ENCODE data around the gene MC1R.
"Not testable (repeated sequence)": the region's sequence is repeated elsewhere in the genome, so short reads cannot be mapped to it uniquely, and the experiment has no call there.

The MC1R gene

DNA sequence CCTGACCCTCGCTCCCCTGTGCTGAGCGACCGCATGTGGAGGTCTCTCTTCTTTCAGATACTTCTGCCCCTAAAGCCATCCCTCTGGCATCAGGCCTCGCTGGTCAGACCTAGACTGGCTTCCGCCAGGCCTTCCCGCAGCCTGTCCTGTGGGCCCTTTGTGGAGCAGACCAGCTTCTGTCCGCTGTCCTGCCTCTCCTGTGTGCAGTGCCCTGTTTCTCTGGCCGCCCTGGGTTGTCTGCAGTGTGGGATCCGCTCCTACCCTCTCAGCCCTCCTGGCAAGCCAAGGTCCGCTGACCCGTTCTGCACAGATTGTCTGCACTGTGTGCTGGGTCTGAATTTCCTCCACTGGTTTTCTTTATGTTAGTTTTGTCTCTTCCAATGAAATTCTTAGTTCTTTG, 21.5 kb upstream of the MC1R start:
- no peak for DNase-seq

DNA sequence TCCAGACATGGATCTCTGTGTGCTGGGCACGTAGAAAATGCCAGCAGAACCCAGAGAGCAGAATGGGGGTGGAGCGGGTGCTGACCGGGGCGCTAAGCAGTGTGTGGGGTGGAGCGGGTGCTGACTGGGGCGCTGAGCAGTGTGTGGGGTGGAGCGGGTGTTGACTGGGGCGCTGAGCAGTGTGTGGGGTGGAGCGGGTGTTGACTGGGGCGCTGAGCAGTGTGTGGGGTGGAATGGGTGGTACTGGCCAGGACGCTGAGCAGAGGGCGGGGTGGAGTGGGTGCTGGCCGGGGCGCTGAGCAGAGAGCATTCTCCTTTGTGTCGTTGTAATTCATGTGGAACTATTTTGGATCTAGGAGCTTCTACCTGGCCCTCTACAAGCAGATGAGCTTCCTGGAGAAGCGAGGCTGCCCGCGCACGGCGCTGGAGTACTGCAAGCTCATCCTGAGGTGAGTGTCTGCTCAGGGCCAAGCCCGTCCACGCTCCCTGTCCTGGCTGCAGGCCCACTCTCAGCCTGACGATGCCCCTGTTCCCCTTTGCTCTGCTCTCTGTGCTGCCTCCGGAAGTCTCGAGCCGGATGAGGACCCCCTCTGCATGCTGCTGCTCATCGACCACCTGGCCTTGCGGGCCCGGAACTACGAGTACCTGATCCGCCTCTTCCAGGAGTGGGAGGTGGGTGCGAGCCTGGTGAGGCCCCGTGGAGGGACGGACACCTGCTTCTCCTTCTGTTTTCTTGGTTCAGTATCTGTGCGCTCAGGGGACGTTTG, 20.3 kb upstream of the MC1R start:
- DNase-seq = no peak

DNA sequence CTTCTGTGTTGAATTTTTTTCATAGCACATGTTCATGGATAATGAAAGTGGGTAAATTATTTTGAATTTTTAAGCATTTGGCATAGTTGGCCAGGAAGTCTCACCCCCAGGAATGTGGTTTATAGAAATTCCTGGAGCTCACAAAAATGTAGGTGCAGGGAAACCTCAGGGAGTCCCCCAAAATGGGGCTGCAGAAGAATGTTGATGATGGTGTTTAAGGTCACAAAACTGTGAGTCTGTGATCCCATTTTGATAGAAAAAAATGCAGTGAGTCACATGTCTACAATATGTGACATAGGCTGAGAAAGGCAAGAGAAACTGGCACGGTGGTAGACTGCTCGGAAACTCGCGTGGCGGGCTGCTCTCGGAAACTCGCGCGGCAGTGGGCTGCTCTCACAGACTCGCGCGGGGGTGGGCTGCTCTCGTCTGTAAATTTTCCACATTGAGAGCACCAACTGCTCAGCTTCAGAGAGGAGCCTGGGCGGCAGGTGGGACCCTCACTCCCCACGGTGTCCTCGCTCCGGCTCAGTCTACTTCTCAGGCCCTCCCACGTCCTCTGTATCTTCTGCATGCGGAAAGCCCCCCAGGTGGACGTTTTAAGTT, 18.7 kb upstream of the MC1R start:
- no peak for DNase-seq

DNA sequence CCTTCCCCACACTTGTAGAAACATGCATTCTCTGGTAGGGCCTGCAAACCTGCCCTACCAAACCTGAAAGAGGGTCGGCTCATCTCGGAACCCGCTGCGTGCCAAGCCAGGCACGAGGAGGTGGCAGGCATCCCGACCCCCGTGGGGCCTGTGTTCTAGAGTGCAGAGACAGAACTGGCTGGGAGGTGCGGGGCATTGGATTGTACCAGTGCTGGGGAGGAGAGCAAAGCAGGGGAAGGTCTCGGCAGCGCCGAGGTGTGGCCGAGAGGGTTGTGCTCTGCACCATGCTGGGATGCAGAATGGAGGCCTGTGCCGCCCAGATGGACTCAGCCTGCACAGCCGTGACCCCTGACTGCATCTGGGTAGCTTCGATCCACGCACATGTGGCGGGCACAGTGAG, 17.8 kb upstream of the MC1R start:
- no peak for DNase-seq

DNA sequence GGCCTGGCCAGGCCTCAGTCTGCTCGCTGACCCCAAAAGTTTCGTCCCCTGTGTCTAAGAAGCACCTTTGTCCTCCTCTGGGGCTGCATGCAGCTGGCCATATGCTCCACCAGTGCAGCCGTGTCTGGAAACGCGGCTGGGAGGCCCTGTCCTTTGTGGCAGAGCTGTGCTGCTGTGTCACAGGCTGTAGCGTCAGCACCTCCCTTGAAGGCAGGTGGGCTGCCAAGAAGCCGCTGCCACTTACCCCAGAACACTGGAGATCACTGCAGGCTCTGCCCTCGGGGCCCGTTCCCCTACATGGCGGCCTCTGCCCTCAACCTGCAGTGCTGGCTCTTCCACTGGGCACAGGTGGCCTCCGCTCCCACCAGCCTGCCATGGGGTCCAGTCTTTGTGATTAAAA, 15.7 kb upstream of the MC1R start:
- DNase-seq = no peak

DNA sequence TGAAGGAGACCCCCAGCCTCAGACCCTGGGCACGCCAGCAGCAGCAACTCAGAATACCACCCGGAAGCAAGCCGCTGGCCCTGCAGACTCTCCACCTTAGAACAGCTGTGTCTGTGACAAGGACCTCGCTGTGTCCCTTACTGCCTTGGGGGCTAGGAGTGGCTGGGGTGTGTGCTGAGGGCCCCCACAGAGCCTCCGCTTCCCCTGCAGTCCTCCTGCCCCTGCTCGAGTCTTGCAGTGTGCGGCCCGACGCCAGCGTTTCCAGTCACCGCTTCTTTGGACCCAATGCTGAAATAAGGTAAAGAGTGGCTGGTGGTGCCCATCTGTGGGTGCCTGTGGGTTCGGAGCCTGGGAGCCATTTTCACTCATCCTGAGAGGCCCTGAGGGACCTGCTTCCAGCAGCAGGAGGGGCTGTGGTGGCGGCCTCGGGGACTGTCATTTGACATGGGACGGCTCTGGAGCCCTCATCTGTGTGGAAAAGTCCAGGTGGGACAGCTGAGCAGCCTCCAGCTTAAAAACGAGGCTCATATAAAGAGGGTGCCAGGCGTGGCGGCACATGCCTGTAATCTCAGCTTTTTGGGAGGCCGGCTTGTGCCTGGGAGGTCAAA, 14.7 kb upstream of the MC1R start:
- DNase-seq = no peak

DNA sequence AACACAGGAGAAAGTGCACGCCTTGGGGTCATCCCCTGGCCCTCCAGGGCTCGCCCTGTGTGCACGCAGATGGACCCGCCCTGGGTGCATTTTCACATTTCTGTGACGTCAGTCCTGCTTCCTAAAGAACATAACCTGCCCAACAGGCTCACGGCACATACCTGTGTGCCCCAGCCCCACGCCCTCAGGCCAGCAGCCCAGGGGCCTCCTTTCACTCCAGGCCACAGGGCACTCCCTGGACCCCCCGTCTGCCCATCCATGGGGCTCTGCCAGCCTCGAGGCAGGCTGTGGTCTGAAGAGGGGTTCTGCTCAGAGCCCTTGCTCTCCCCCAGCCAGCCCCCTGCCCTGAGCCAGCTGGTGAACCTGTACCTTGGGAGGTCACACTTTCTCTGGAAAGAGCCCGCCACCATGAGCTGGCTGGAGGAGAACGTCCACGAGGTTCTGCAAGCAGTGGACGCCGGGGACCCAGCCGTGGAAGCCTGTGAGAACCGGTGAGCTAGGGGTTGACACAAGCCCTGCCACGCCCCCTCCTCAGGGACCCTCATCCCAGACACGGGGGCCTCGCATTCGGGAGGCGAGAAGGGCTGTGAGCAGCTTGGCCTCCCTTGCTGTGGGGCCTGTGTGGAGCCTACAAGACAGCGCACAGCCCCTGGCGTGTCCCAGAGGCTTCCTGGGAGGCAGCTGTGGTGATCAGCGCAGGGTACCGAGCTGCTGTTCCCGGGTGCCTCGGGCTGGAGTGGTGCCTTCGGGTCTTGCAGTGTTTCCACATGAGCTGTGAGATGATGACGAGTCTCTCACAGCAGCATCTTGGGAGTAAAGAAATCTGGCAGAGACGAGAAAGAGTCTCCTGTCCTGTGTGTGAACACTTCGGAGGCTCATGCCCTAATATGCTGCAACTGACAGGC, 13.8 kb upstream of the MC1R start:
- DNase-seq = no peak

DNA sequence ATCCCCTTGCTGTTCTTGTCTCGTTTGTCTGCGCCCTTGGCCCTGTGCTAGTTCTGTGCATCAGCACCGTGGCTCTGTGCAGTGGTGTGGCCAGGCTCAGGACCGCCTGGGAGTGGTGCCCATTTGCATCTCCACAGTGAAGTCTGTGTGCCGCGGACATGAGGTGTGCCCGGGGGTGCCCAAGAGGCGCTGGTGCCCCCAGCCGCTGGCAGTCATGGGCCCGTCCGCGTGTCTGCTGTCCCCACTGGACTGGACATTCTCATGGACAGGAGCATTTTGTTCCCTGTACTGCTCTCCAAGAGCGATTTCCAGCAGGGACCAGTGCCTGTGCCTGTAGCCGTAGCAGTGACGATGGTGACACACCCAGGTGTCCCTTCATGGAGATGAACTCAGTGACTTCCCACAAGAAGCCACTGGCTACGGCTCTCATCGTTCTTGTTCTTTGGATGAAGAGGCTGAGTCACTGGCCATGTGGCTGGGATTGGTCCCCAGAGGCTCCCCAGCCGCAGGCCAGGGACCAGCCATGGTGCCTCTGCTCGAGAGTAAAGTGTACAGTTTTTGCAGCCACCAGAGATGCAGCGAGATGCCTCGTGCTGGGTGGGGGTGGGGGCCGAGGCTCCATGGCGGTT, 13.0 kb upstream of the MC1R start:
- no peak for DNase-seq

DNA sequence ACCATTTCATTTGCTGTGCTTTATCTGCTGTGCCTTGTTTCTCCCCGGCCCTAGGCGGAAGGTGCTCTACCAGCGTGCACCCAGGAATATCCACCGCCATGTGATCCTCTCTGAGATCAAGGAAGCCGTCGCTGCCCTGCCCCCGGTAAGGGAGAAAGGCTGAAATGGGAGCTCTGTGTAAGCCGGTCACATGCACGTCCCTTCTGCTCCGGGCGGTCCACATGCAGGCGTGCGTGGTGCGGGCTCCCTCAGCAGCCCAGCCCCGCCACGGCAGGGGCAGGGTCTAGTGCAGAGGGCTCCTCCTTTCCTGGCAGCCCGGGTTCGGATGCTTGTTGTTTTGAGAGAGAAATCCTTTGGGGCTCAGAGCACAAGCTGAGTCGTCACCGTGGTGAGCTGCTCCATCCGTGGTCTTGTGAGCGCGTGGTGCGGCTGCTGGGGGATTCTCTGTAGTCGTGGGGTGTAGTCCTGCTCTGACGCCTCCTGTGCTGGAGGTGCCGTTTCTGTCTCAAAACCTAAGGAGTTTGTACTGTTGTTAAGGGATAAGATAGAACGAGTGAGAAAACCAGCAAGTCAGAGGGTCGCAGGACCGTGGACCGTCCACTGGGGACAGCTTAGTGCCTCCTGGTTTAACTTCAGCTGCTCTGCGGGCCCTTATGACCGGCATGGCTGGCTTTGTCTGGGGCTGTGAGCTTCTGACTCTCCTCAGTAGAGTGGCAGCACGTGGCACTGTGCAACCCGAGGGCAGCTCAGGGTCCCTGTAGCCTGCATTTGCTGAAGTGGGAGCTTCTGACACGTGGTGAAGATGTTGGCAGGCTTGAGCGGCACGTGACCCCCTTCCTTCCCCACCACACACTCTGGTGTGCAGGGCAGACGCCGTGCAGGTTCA, 12.3 kb upstream of the MC1R start:
- DNase-seq = no peak

DNA sequence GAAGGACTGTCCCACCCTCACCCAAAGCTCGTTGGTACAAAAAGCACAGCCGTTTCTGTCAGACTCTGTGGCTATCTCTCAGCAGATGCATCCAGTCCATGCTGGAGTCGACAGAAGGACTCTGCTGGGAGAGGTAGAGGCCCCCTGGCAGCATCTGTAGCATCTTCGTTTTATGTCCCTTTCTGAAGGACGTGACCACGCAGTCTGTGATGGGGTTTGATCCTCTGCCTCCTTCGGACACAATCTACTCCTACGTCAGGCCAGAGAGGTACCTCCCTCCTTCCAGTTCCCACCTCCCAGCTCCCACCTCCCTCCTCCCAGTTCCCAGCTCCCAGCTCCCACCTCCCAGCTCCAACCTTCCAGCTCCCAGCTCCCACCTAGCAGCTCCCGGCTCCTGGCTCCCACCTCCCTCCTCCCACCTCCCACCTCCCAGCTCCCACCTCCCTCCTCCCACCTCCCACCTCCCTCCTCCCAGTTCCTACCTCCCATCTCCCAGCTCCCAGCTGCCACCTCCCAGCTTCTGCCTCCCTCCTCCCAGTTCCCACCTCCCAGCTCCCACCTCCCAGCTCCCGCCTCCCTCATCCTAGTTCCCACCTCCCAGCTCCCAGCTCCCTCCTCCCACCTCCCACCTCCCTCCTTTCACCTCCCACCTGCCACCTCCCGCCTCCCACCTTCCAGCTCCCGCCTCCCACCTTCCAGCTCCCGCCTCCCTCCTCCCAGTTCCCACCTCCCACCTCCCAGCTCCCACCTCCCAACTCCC, 11.4 kb upstream of the MC1R start:
- no peak for DNase-seq

DNA sequence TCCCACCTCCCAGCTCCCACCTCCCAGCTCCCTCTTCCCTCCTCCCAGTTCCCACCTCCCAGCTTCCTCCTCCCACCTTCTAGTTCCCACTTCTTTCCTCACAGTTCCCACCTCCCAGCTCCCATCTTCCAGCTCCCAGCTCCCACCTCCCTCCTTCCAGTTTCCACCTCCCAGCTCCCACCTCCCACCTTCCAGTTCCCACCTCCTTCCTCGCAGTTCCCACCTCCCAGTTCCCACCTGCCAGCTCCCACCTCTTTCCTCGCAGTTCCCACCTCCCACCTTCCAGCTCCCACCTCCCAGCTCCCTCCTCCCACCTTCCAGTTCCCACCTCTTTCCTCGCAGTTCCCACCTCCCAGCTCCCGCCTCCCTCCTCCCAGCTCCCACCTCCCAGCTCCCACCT, 10.4 kb upstream of the MC1R start:
- no peak for DNase-seq

DNA sequence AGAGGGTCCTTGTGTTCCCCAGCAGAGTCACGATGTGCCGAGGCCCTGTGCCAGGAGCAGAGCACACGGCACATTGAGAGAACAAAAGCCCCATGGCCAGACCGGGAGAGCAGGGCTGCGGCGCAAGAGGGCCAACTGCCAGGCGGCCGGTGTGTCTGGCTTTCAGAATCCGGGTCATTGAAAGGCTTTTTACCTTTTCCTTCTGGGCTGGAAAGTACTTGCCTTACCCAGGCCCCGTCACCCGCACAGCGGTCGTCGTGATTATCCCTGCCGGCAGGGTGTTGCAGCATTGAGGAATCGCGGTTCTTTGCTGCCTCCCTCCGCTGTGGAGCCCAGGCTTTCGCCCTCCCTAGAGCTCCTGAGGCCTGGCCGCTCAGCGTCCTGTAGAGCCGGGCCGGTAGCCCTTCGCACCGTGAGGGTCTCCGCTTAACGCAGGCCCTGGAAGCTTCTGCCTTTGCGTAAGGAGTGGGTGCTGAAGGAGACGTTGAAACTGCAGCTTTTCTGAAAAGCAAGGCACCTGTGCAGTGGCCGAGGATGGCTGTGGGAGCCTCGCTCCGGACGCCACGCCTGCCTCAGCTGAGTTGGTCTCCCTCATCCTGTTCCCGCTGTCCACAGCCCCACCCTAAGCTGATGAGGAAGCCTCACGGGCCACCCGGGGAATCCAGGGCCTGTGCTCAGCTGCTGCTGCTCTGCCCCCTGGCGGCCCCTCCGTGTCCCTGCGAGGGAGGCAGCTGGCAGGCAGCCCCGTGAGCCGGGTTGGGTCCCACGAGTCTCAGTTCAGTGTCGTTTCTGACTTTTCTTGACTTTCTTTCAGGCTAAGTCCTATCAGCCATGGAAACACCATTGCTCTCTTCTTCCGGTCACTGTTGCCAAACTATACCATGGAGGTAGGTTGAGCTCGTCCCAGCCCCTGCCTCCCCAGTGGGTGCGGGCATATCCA, 8.6 kb upstream of the MC1R start:
- DNase-seq = no peak

DNA sequence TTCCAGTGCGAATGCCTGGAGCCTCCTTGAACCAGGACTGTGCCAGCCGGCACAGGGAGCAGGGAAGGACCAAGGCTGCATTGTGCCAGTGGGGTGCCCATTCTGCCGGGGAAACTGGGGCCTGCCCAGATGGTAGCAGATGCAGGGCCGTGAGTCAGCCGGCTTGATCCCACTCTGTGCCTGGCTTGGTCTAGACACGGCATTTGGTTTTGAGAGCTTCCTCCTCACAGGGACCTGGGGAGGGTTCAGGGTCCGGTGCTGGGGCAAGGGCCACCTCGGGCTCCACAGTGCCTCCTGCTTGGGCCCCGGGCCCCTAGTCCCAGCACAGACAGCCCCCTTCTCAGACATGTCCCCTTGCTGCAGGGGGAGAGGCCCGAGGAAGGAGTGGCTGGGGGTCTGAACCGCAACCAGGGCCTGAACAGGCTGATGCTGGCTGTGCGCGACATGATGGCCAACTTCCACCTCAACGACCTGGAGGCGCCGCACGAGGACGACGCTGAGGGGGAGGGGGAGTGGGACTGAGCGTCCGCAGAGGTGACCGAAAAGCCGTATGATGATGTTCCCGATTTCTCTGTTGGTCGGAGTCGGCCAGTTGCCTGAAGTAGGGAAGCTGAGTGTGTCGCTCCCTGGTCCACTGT, 7.8 kb upstream of the MC1R start:
- no peak for DNase-seq

DNA sequence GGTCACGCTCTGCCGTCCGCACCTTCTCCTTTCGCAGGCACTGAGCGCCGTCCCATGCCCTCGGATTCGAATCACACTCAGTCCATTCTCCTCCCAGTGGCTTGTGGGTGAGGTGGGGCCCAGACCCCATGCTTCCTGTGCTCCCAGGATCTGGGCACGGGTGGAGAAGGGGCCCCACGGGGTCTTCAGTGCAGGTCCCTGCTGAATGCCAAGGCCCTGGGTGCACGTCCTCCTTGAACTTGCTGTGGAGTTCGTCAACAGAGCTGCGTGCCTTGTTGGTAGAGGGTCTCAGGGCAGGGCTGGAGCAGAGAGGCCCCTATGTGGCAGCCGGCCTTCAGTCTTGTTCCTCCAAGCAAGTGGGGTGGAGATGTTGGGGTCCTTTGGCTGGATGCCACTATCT, 7.3 kb upstream of the MC1R start:
- no peak for DNase-seq

DNA sequence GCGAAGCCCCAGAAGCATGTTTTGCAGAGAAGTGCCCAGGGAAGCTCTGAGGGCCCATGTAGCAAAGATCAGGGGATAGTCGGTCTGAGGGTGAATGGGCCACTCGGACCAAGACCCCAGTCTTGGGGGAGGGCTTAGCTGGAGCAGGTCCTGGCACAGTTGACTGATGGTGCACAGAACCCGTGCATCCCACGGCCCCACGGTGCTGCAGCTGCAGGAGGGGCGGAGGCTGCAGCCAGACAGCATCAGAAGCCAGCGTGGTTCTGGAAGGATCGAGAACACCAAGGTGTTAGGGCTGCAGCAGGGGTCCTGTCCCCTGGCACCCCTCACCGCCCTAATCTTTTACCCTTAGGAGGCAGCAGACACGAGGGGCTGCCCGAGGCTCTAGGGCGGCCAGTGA, 6.5 kb upstream of the MC1R start:
- DNase-seq = no peak

DNA sequence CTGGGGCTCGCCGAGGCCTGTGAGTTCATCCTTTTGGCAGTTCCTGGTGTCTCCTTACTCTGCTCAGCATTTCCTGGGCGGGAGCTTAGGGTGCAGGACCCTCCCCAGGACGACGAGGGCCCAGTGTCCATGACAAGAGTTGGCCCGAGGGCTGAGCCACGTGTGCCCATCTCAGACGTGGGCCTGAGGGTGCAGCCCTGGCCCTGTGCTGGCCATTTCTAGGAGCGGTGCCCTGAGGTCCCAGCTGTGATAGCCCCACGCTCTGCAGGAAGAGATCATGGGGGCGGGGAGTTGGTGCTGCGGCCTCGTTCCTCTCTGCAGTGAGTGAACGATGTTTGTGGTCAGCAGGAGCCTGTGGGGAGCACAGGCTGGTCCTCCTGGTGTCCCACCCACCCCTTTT, 6.0 kb upstream of the MC1R start:
- no peak for DNase-seq

DNA sequence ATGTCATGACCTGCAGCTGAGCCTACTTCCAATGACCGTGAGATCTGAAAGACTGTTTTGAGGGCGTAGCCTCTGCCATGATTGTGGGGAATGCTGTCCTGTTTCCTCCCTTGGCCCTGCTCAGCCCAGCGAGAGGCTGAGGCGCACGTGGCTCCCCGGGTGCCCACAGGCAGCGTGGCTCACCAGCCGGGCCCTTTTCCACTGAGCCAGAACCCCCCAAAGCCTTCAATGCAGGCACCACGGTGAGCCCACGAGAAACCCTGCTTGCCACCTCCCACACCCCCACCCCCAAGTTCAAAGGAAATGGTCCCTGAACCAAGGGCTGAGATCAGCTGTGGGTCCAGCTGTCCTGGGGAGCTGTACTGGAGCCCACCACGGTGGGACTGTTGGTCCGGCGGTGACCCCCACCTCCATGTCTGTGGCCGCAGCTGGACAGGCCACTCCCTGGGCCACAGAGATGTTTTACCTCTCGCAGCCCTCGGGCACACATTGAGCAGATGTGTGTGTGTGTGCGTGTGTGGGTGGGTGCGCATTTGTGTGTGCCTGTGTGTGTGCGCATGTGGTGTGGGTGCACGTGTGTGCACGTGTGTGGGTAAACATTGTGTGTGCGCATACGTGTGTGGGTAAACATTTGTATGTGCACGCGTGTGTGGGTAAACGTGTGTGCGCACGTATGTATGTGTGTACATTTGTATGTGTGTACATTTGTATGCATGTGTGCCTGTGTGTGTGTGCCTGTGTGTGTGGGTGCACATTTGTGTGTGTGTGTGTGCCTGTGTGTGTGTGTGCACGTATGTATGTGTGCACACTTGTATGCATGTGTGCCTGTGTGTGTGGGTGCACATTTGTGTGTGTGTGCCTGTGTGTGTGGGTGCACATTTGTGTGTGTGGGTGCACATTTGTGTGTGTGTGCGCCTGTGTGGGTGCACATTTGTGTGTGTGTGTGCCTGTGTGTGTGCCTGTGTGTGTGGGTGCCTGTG, 5.0 kb upstream of the MC1R start:
- no peak for DNase-seq

DNA sequence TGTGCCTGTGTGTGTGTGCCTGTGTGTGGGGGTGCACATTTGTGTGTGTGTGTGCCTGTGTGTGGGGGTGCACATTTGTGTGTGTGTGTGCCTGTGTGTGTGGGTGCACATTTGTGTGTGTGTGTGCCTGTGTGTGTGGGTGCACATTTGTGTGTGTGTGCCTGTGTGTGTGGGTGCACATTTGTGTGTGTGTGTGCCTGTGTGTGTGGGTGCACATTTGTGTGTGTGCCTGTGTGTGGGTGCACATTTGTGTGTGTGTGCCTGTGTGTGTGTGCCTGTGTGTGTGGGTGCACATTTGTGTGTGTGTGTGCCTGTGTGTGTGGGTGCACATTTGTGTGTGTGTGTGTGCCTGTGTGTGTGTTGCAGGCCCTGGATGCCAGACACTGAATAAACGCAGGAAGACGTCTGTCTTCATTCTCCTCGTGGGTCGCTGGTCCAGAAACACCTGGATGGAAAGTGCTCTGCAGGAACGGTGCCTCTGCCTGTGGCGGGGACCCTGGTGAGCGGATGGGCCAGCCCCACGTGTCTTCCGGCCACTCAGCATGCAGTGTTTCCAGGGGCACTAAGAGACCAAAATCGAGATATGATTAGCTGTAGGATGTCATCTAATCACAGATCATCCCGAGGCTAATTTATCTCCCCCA, 3.9 kb upstream of the MC1R start:
- DNase-seq = not testable (repeated sequence)

All from NCI-H2227 treated with DMSO at 0.1 percent for 48 hours (cell line).